Omental fat pad (tissue), 4 donors: ENCODE measurements around the gene NANS. TPM values are rescaled to one million over a fixed set of nuclear protein-coding genes. Genes with fewer than 3 reads are reported as not detected.
"Not testable (repeated sequence)": the region's sequence is repeated elsewhere in the genome, so short reads cannot be mapped to it uniquely, and the experiment has no call there.

Experiments
- ATAC-seq: fragments of 150-250 bp; one replicate; pipeline ENCODE4 v1.9.1; 2016; ENCODE audit warnings: mild to moderate bottlenecking, moderate library complexity; ENCODE audit not compliant: low FRiP score
- DNase-seq: peaks from one replicate; pipeline ENCODE4 v3.0.0-alpha.2; 2019; ENCODE audit warnings: low spot score
- CTCF ChIP-seq, 3 donors: fragments of 450-650 bp; IDR thresholded peaks; one replicate each; pipeline ENCODE4 v1.5.1; 2016 to 2017; ENCODE audit warnings: antibody characterized with exemption in 3 of 3, mild to moderate bottlenecking in 3 of 3, moderate library complexity in 2 of 3
- total RNA-seq, 4 donors: library from RNA; depleted of rRNA; stranded (reverse); fragments of >200 nt; gene quantifications; one replicate each; pipeline ENCODE4 v1.1.0, GENCODE V29; 2016

Gene NANS
- total RNA-seq, 4 donors from 2014 or later, result 57.1 to 104 (median 60.4) TPM

GRCh38 chr9:98104445-98104881, 47.9 kb downstream of the NANS start:
- TF ChIP-seq CTCF (IDR thresholded peaks at IDR 0.05), result no peak
- DNase-seq (no peak), ATAC-seq (no peak)

- DNase-seq, result no peak
- no peak for TF ChIP-seq CTCF (IDR thresholded peaks at IDR 0.05)
- ATAC-seq, result no peak
These were observed 48.5 kb downstream of the NANS start for GRCh38 chr9:98105006-98105405.

- DNase-seq (no peak), ATAC-seq (no peak)
- TF ChIP-seq CTCF (IDR thresholded peaks at IDR 0.05), result no peak
These were observed 51.4 kb downstream of the NANS start for GRCh38 chr9:98107926-98108325.

- no peak for TF ChIP-seq CTCF (IDR thresholded peaks at IDR 0.05)
- DNase-seq (no peak), ATAC-seq (no peak)
These were observed 52.0 kb downstream of the NANS start for GRCh38 chr9:98108531-98109031.

- DNase-seq (no peak), ATAC-seq (no peak)
- TF ChIP-seq CTCF (IDR thresholded peaks at IDR 0.05), result no peak
These were observed 52.5 kb downstream of the NANS start for GRCh38 chr9:98109052-98109451.

GRCh38 chr9:98117097-98117496, 60.6 kb downstream of the NANS start:
- ATAC-seq, result not testable (repeated sequence)

GRCh38 chr9:98117984-98118639, 61.6 kb downstream of the NANS start:
- no peak for TF ChIP-seq CTCF (IDR thresholded peaks at IDR 0.05)
- DNase-seq, result no peak
- peak; percentile 21 for ATAC-seq

More at GRCh38 chr9:98117097-98117496, 60.6 kb downstream of the NANS start:
- DNase-seq, result not testable (repeated sequence)
